HG03558 (cell line): ENCODE results near the gene OGDH.
"Not testable (repeated sequence)": the region's sequence is repeated elsewhere in the genome, so short reads cannot be mapped to it uniquely, and the experiment has no call there.

ENCODE experiments used
- ATAC-seq: cut with Tn5 transposase; IDR thresholded peaks from one replicate; pipeline ENCODE4 v1.9.1; 2021; ENCODE audit warnings: moderate number of reproducible peaks; ENCODE audit not compliant: unreplicated experiment; ENCODE audit errors: extremely low read depth

The OGDH gene

GRCh38 chr7:44698046-44698580 lies 91.7 kb downstream of the OGDH start:
- ATAC-seq, result no peak

GRCh38 chr7:44699598-44699997 lies 93.2 kb downstream of the OGDH start:
- ATAC-seq, result not testable (repeated sequence)

- ATAC-seq, result no peak
Measured at GRCh38 chr7:44700322-44700721, 93.9 kb downstream of the OGDH start.

- not testable (repeated sequence) for ATAC-seq
Measured at GRCh38 chr7:44703391-44703790, 97.0 kb downstream of the OGDH start.

GRCh38 chr7:44703921-44704320 lies 97.5 kb downstream of the OGDH start:
- ATAC-seq, result no peak

- ATAC-seq, result no peak
Measured at GRCh38 chr7:44705434-44705833, 99.0 kb downstream of the OGDH start.

- ATAC-seq, result no peak
Measured at GRCh38 chr7:44706788-44707557, 100.5 kb downstream of the OGDH start.

GRCh38 chr7:44707558-44708230 lies 101.3 kb downstream of the OGDH start:
- ATAC-seq, result no peak

- no peak for ATAC-seq
Measured at GRCh38 chr7:44709011-44709915, 102.8 kb downstream of the OGDH start.

- no peak for ATAC-seq
Measured at GRCh38 chr7:44709945-44710596, 103.6 kb downstream of the OGDH start.

- ATAC-seq, result no peak
Measured at GRCh38 chr7:44711528-44711927, 105.1 kb downstream of the OGDH start.

GRCh38 chr7:44712012-44712411 lies 105.6 kb downstream of the OGDH start:
- no peak for ATAC-seq

GRCh38 chr7:44713141-44713540 lies 106.7 kb downstream of the OGDH start:
- ATAC-seq, result no peak

- no peak for ATAC-seq
Measured at GRCh38 chr7:44713680-44714335, 107.4 kb downstream of the OGDH start.

GRCh38 chr7:44716205-44716604 lies 109.8 kb downstream of the OGDH start:
- ATAC-seq, result no peak

GRCh38 chr7:44720301-44720700 lies 113.9 kb downstream of the OGDH start:
- ATAC-seq, result no peak

GRCh38 chr7:44724276-44724675 lies 117.8 kb downstream of the OGDH start:
- ATAC-seq, result no peak

GRCh38 chr7:44726250-44726649 lies 119.8 kb downstream of the OGDH start:
- not testable (repeated sequence) for ATAC-seq

- no peak for ATAC-seq
Measured at GRCh38 chr7:44727158-44727936, 120.9 kb downstream of the OGDH start.
